GM12865 (cell line): ENCODE results near the gene CD69.
"Not testable (repeated sequence)": the region's sequence is repeated elsewhere in the genome, so short reads cannot be mapped to it uniquely, and the experiment has no call there.

Experiments
- DNase-seq: peaks from one replicate; pipeline ENCODE4 v3.0.0; 2010; ENCODE audit warnings: low read depth
- H3K4me3 ChIP-seq: 2 replicates; pipeline ENCODE4 v1.5.1; 2011; ENCODE audit warnings: mild to moderate bottlenecking, low read depth, low read length, control low read depth
- TF ChIP-seq, protein P1 (sequence below): IDR thresholded peaks from 2 replicates; pipeline ENCODE4 v1.5.1; 2011; ENCODE audit warnings: low read length, control low read depth, low read depth, inconsistent platforms; ENCODE audit not compliant: insufficient read depth; ENCODE audit errors: missing control alignments

CD69 gene

DNA sequence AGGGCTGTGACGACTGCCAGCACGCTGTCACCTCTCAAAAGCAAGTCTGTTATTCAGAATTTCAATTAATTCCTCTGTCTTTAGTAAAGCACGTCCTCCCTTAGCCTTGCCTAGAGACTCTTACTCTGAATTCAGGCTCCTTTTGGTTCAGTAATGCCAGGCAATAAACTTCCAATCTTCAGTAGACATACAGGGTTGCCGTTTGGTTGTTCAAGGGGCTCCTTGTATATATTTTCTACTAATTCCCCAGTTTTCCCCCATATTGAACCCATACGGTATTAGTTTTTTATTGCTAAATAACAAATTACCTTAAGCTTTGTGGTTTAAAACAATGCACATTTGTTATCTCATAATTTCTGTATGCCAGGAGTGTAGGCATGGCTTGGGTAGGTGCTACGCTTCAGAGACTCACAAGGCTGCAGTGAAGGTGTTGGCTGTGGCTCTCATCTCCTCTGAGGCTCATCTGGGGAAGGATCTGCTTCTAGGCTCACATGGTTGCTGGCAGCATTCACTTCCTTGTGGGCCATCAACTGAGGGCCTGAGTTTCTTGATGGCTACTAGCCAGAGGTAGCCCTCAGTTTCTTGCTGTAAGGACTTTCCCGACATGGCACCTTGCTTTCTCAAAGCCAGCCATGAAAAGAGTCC is 20.5 kb downstream of the CD69 start:
- TF ChIP-seq, protein P1, sequence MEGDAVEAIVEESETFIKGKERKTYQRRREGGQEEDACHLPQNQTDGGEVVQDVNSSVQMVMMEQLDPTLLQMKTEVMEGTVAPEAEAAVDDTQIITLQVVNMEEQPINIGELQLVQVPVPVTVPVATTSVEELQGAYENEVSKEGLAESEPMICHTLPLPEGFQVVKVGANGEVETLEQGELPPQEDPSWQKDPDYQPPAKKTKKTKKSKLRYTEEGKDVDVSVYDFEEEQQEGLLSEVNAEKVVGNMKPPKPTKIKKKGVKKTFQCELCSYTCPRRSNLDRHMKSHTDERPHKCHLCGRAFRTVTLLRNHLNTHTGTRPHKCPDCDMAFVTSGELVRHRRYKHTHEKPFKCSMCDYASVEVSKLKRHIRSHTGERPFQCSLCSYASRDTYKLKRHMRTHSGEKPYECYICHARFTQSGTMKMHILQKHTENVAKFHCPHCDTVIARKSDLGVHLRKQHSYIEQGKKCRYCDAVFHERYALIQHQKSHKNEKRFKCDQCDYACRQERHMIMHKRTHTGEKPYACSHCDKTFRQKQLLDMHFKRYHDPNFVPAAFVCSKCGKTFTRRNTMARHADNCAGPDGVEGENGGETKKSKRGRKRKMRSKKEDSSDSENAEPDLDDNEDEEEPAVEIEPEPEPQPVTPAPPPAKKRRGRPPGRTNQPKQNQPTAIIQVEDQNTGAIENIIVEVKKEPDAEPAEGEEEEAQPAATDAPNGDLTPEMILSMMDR = no peak
- no peak for DNase-seq
- no peak overlapping the region for H3K4me3 ChIP-seq

DNA sequence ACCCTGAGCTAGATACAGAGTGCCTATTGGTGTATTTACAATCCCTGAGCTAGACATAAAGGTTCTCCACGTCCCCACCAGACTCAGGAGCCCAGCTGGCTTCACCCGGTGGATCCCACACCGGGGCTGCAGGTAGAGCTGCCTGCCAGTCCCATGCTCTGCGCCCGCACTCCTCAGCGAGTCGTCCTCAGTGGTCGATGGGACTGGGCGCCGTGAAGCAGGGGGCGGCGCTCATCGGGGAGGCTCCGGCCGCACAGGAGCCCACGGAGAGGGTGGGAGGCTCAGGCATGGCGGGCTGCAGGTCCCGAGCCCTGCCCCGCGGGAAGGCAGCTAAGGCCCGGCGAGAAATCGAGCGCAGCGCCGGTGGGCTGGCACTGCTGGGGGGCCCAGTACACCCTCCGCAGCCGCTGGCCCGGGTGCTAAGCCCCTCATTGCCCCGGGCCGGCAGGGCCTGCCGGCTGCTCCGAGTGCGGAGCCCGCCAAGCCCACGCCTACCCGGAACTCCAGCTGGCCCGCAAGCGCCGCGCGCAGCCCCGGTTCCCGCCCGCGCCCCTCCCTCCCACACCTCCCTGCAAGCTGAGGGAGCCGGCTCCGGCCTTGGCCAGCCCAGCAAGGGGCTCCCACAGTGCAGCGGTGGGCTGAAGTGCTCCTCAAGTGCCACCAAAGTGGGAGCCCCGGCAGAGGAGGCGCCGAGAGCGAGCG is 21.1 kb downstream of the CD69 start:
- not testable (repeated sequence) for DNase-seq, H3K4me3 ChIP-seq

DNA sequence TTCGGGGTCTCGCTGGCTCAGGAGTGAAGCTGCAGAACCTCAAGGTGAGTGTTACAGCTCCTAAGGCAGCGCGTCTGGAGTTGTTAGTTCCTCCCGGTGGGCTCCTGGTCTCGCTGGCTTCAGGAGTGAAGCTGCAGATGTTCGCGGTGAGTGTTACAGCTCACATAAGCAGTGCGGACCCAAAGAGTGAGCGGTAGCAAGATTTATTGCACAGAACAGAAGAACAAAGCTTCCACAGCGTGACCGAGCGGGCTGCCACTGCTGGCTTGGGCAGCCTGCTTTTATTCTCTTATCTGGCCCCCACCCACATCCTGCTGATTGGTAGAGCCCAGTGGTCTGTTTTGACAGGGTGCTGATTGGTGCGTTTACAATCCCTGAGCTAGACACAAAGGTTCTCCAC is 21.8 kb downstream of the CD69 start:
- not testable (repeated sequence) for H3K4me3 ChIP-seq, DNase-seq

DNA sequence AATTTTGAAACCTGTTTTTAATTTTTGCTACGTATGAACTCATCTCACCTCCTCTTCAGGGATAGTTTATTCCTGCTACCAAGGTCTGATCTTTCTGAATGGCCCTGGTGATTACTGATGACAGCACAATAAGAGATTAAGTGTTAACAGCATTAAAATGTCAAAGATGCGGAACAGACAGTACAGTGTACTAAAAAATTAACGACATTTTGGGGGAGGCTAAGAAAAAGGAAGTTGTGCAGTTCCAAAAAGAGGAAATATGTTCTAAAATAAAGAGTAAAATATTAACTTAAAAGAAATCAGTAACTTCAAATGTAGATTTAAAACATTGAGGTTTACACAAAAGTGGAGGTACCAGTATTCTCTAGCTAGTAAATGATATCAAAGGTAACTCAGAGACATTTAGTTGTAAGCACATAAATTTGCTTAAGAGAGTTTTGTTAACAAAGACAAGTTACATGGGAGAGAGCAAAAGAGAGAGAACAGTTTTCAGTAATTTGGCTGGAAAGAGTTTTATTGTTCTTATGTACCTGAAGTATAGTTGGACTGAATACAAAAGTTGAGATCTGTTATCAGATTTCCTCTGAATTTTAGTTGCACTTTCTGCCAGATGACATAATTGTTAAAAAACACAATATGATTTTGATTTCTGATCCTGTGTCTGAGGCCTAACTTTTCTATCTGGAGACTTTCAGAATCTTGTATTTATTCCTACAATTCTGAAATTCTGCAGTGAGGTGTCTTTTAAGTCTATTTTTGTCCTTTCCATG is 23.6 kb downstream of the CD69 start:
- H3K4me3 ChIP-seq = no peak overlapping the region; the same call in 1 of the 2 replicates
- TF ChIP-seq, protein P1 = no peak

DNA sequence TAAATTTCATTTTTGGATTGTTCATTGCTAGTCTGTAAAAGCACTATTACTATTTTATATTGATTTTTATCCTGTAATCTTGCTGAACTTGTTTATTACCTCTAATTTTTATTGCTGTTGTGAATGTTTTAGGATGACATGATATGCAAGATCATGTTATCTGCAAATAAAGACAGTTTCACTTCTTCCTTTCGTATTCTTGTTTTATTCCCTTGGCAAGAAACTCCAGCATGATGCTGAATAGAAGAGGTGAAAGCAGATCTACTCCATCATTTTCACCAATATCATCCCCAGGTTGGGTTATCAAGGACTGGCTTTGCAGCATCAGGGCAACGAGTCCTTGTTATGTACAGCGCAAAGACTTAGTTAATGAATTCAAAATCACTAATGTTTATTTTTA is 25.1 kb downstream of the CD69 start:
- DNase-seq = no peak
- TF ChIP-seq, protein P1 = no peak
- H3K4me3 ChIP-seq = no peak overlapping the region

More for the DNA sequence above, 23.6 kb downstream of the CD69 start:
- DNase-seq = no peak

DNA sequence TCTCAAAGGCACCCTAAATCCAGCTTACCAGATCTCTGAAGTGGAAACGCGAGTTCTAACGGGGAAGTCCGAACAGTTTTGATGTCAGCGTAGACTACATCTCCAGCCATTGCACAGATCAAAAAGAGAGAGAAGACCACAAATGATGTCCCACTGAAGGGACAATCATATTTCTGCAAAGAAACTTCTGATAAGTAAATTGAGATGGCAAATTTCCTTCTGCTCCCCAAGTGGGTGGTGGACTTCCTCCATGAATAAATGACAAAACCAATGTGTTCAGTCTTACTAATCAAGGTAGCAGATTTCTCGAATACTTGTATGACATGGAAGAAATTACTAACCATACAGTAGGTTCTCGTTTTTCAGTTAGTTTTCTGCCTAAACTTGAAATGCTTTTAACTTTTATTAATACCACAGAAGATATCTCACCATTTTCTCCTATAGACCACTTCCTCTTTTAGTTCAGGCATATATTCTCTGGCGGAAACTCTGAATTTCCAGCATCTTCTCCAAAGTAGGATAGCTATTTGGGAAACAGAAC is 27.7 kb downstream of the CD69 start, which contains the start of gene CLECL1:
Gene CLECL1, minus strand, starts transcription at position 177 of the 541 bp plus-strand sequence.
- DNase-seq = peak; percentile 72
- TF ChIP-seq, protein P1 = no peak
- peak within 1 kb of the TSS; percentile 89 for H3K4me3 ChIP-seq

DNA sequence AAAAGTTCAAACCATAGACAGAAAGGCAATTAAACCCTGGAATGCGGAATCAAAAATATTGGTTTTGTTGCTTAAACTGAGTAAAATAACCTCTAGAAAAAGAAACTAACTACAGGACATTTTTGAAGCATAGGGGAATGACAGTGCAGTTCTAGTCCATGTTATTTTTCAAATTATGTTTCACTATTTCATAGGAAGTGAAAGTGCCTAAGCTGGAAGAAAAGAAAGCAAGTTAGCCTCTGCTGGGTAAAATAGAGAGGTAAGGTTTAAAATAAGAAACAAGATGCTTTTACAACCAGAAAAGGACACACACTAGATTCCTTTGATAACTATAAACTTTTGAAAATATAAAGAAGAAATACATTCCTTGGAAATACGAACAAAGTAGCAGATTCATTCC is 28.9 kb downstream of the CD69 start:
- H3K4me3 ChIP-seq = peak overlapping the region; percentile 89
- TF ChIP-seq, protein P1 = no peak
- peak; percentile 69 for DNase-seq
